ENCODE data around the gene SPRN. TPM values are rescaled to one million over a fixed set of nuclear protein-coding genes. Genes with fewer than 3 reads are reported as not detected.

Gene SPRN
- total RNA-seq, 1 experiment from 2014 or later = not detected

- intact Hi-C loops (cut with micrococcal nuclease; ENCODE audit: unreplicated experiment) = no loop called here
- Histone ChIP-seq H3K27me3 (ENCODE audit: insufficient read depth, low read depth) (peaks cover 17% of the 10 kb centered on the region), H3K36me3 (ENCODE audit: low read depth) (no peaks in the 10 kb centered on the region), H3K79me2 (ENCODE audit: low read depth) (no peaks in the 10 kb centered on the region), H3K4me1 (replicated peaks; ENCODE audit: insufficient read depth) (no peaks in the 10 kb centered on the region), H3K4me3 (no peak overlapping the region), H4K20me1 (ENCODE audit: insufficient read depth) (no peaks in the 10 kb centered on the region), H3K9me3 (ENCODE audit: insufficient read depth, low read depth) (no peaks in the 10 kb centered on the region), H3K4me2 (no peak overlapping the region), H3F3A (ENCODE audit: insufficient read depth, low read depth) (no peaks in the 10 kb centered on the region), H2AFZ (no peak overlapping the region), H3K9me2 (ENCODE audit: insufficient read depth) (no peaks in the 10 kb centered on the region), H3K27ac (no peak overlapping the region)
- ChIA-PET CTCF (no interaction called here), POLR2A (ENCODE audit: unreplicated experiment) (no interaction called here)
- BruUV-seq (replicated peaks) = no TSS peak
- TF ChIP-seq CTCF (conservative IDR thresholded peaks at IDR 0.05) (no peak), EZH2 (IDR thresholded peaks at IDR 0.05; ENCODE audit: low read depth) (no peak)
- DNase-seq = no peak
Measured at GRCh38 chr10:133456041-133456951, 31.9 kb upstream of the SPRN start.

GRCh38 chr10:133455611-133456031, 31.2 kb upstream of the SPRN start:
- CTCF ChIA-PET = no interaction called here
- BruUV-seq (replicated peaks) = no TSS peak

GRCh38 chr10:133455196-133455595, 30.8 kb upstream of the SPRN start:
- POLR2A ChIA-PET (ENCODE audit: unreplicated experiment) = no interaction called here
- CTCF ChIA-PET = no interaction called here
- no TSS peak for BruUV-seq (replicated peaks)
- H3K27me3 ChIP-seq (ENCODE audit: insufficient read depth, low read depth) = peaks cover 17% of the 10 kb centered on the region
- H2AFZ ChIP-seq = no peak overlapping the region
- H3K79me2 ChIP-seq (ENCODE audit: low read depth) = no peaks in the 10 kb centered on the region
- no peaks in the 10 kb centered on the region for H3K36me3 ChIP-seq (ENCODE audit: low read depth)
- TF ChIP-seq EZH2 (IDR thresholded peaks at IDR 0.05; ENCODE audit: low read depth) (no peak), CTCF (conservative IDR thresholded peaks at IDR 0.05) (no peak)
- no peaks in the 10 kb centered on the region for H4K20me1 ChIP-seq (ENCODE audit: insufficient read depth)
- no peak overlapping the region for H3K27ac ChIP-seq
- no peak for DNase-seq
- no peaks in the 10 kb centered on the region for H3K4me1 ChIP-seq (replicated peaks; ENCODE audit: insufficient read depth)
- no peaks in the 10 kb centered on the region for H3F3A ChIP-seq (ENCODE audit: insufficient read depth, low read depth)
- intact Hi-C loops (cut with micrococcal nuclease; ENCODE audit: unreplicated experiment) = no loop called here
- no peak overlapping the region for H3K4me2 ChIP-seq
- H3K4me3 ChIP-seq = no peak overlapping the region
- H3K9me3 ChIP-seq (ENCODE audit: insufficient read depth, low read depth) = no peaks in the 10 kb centered on the region
- no peaks in the 10 kb centered on the region for H3K9me2 ChIP-seq (ENCODE audit: insufficient read depth)

More at GRCh38 chr10:133455611-133456031, 31.2 kb upstream of the SPRN start:
- Histone ChIP-seq H2AFZ (no peak overlapping the region), H4K20me1 (ENCODE audit: insufficient read depth) (no peaks in the 10 kb centered on the region), H3K4me3 (no peak overlapping the region), H3K27ac (no peak overlapping the region), H3K4me2 (no peak overlapping the region), H3K79me2 (ENCODE audit: low read depth) (no peaks in the 10 kb centered on the region), H3K4me1 (replicated peaks; ENCODE audit: insufficient read depth) (no peaks in the 10 kb centered on the region), H3K9me3 (ENCODE audit: insufficient read depth, low read depth) (no peaks in the 10 kb centered on the region), H3F3A (ENCODE audit: insufficient read depth, low read depth) (no peaks in the 10 kb centered on the region), H3K27me3 (ENCODE audit: insufficient read depth, low read depth) (peaks cover 17% of the 10 kb centered on the region), H3K9me2 (ENCODE audit: insufficient read depth) (no peaks in the 10 kb centered on the region), H3K36me3 (ENCODE audit: low read depth) (no peaks in the 10 kb centered on the region)
- DNase-seq = no peak
- POLR2A ChIA-PET (ENCODE audit: unreplicated experiment) = no interaction called here
- TF ChIP-seq CTCF (conservative IDR thresholded peaks at IDR 0.05) = no peak
- TF ChIP-seq EZH2 (IDR thresholded peaks at IDR 0.05; ENCODE audit: low read depth) = no peak
- intact Hi-C loops (cut with micrococcal nuclease; ENCODE audit: unreplicated experiment) = no loop called here

Measured in PC-9 (cell line).